GM11168 (cell line): ENCODE data around the gene EFCAB14.
"Not testable (repeated sequence)": the region's sequence is repeated elsewhere in the genome, so short reads cannot be mapped to it uniquely, and the experiment has no call there.

Experiments used
- in situ Hi-C: fragments of 300-500 bp; cut with MboI; formaldehyde crosslinking; loops from one replicate; pipeline ENCODE4 v1.12.0; 2022; ENCODE audit warnings: low sequenced_read_pairs; ENCODE audit not compliant: unreplicated experiment

EFCAB14 gene, protein sequence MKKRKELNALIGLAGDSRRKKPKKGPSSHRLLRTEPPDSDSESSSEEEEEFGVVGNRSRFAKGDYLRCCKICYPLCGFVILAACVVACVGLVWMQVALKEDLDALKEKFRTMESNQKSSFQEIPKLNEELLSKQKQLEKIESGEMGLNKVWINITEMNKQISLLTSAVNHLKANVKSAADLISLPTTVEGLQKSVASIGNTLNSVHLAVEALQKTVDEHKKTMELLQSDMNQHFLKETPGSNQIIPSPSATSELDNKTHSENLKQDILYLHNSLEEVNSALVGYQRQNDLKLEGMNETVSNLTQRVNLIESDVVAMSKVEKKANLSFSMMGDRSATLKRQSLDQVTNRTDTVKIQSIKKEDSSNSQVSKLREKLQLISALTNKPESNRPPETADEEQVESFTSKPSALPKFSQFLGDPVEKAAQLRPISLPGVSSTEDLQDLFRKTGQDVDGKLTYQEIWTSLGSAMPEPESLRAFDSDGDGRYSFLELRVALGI

DNA sequence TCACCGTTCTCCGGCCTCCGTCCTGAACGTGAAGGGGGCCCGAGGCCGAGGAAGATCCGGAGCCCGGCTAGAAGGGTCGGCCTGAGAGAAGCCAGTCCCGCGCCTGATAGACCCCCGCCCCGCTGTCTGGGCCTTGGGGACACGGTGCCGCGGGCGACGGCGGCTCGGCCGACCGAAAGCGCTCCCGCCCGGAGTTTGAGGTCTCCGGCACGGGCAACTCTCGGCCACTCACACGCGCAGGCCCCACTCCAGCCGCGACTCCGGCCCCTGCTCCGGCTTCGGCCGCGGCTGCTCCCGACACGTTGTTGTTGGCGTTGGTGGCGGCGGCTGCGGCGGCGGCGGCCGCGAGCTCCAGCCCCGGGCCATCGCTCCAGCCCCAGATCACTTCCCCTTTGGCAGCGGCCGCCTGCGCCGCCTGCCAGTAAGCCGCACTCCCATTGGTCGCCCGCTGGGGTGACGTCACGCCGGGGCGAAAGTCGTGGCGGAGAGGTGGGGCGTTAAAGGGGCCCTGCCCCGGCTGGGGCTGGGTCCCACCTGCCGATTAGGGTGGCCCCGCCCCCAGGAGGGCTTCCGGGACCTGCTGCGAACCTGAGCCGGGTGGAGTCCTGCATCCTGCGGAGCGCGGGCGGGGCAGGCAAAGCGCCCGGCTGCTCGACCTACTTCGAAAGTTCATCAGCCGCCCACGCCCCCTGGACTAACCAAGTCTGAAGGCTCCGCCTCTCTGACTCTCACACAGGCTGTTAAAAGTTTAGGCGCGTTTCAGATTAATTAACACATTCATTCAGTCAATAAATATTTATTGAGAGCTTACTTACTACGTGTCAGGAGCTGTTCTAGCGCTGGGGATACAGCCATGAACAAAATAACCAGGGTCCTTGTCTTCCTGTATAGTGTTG, at the start of gene EFCAB14:
Gene EFCAB14 (minus strand): TSS at position 388 of the 896 bp plus-strand sequence. CDS start 1,027 bp downstream, outside the sequence.
- in situ Hi-C loops = loop anchor here (10.0 kb wide), 1 partner anchor 104 kb away; the partner anchor contains the start of gene MOB3C

DNA sequence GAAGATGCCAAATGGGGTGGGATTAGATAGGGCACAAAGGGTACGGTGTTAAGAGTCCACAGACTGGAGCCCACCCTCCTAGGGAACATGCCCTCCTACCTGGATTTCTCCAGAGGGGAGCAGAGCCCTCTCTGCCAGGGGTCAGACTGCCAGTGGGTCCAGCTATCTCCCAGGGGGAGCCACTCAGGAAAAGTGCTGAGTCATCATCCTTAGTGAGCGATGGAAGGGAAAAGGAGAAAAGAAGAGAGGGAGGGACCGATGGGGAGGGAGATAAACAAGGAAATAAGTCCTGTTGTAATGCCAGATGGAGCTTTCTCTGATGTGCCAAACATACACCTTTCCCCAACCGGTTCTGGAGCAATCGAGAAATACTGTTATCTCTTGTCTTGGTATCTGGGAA, 49.5 kb upstream of the EFCAB14 start:
- in situ Hi-C loops = no loop called here

DNA sequence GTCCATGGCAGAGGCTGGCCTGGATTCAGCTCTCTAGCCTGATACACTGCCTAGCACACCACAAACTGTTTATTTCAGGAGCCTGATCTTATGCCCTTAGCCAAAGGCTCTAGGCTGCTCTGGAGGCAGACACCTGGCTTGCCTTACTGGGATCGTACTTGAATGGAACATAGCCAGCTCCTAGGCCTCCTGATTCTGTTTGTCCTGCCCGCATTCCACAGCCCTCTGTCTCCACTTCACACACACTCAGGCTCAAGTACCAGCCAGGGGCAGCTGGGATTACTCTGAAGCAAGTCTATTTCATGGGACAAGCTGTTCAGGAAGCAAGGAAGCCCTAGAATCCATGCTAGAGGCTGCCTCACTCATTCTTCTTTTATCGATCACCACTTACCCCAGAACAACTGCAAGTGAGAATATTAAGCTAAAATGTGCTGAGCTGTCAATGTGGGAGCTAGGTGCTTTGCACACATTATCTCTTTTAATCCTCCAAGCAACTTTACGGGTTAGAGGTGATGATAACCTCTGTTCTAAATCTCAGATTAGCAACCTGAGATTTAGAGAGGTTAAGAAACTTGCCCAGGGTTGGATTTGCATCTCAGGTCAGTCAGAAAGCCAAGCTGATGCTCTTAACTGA, 48.9 kb upstream of the EFCAB14 start:
- in situ Hi-C loops = no loop called here

GRCh38 chr1:46764402-46764801, 45.5 kb upstream of the EFCAB14 start:
- in situ Hi-C loops = no loop called here

DNA sequence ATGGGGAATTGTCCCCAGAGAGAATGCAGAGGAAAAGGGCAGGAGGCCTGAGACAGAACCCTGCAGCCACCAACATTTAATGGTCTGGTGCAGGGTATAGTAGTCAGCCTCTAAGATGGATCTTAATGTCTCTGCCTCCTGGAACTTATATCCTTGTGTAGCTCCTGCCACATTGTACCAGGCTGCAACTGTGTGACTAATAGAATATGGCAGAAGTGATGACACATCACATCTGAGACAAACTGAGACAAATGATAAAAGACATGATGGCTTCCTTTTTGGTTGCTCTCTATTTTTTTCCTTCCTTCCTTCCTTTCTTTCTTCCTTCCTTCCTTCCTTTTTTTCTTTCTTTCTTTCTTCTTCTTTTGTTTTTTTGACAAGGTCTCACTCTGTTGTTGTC, 42.8 kb upstream of the EFCAB14 start:
- in situ Hi-C loops = no loop called here

- in situ Hi-C loops = no loop called here
Observed at GRCh38 chr1:46760558-46761166, 41.7 kb upstream of the EFCAB14 start.

GRCh38 chr1:46757956-46758528, 39.1 kb upstream of the EFCAB14 start:
- in situ Hi-C loops = no loop called here

DNA sequence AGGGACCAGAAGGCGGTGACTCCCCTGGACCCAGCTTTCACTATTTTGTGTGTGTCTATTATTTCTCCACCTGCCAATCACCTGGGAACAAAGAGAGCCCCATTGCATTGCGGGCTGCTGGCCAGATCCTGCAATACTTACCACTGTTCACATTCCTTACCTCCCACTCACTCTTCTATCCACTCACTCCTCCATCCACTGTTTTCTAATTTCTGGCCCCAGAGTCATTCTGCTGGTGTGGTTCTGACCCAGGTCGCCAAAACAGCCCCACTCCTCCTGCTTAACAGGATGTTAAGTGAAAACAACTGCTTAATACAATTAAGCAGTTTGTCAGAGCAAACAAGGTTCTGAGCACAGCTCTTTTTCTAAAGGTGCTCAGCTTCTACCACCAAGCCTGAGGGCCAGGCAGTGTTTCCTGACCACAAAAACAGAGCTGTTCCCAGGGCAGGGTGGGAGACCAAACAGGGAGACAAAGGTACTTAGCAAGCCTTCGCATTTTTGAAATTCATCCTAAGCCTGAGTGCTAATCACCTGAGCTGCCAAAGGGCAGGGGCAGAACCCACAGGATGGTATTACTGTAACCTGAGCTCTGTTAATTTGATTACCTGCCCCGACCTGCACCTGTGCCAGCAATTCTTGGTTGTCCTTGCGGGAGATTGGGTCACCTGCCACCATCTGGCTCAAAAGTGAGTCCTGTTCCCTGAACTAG, 38.5 kb upstream of the EFCAB14 start:
- in situ Hi-C loops = no loop called here

- in situ Hi-C loops = no loop called here
Observed at GRCh38 chr1:46755121-46755520, 36.2 kb upstream of the EFCAB14 start.

- in situ Hi-C loops = not testable (repeated sequence)
Observed at GRCh38 chr1:46754707-46755106, 35.8 kb upstream of the EFCAB14 start.

DNA sequence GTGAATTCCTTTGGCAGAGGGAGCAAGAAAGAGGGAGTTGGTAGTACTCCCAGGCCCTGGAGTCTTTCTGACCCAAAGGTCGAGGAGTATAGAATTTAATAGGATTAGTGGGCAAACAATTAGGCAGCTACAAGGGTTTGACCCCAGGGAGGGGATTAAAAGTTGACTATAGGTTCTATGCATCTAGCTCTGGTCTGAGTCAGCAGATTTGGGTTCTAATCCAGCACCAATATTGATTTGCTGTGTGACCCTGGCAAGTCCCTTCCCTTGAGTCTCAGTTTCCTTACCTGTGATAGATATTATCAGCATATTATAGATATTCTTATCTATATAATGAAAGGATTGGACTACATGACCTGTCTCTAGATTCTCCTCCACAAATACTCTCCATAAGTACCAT, 35.1 kb upstream of the EFCAB14 start:
- in situ Hi-C loops = no loop called here

GRCh38 chr1:46749921-46750404, 31.0 kb upstream of the EFCAB14 start:
- in situ Hi-C loops = no loop called here

DNA sequence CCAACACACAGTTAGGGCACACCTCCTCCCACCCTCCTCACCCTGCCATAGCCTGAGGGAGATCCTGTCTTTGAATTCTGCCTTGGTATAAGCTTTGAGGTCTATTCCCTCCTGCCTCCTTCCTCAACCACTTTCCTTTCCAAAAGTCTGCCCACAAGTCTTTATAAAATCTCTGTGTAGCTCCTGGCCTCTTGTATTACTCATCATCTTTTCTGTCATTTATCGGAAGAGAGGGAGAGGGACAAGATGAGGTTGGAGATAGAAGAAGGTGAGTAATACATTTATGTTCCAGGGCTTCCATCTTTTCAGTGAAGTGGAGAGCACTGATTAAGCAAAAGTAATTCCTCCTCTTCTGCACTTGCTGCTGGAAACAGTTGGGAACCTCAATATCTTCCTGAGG, 30.5 kb upstream of the EFCAB14 start:
- in situ Hi-C loops = no loop called here

- in situ Hi-C loops = no loop called here
Observed at GRCh38 chr1:46747683-46748288, 28.9 kb upstream of the EFCAB14 start.

DNA sequence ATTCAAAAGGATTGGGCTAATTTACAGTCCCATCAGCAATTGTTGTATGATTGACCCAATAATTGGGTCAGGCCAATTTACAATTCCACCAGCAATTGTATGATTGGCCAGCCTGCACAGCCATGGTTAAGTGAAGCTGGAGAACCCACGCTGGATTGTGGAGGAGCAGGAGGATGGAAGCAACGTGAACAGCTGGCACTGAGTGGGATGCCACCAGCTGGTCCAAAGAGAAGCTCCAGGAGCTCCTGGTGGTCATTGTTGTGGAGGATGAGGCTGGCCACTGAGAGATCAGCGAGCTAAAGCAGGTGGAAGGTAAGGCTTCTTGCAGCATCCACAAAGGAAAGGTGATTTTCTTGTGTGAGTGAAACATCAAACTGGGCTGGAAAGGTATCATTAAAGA, 23.2 kb upstream of the EFCAB14 start:
- in situ Hi-C loops = no loop called here

DNA sequence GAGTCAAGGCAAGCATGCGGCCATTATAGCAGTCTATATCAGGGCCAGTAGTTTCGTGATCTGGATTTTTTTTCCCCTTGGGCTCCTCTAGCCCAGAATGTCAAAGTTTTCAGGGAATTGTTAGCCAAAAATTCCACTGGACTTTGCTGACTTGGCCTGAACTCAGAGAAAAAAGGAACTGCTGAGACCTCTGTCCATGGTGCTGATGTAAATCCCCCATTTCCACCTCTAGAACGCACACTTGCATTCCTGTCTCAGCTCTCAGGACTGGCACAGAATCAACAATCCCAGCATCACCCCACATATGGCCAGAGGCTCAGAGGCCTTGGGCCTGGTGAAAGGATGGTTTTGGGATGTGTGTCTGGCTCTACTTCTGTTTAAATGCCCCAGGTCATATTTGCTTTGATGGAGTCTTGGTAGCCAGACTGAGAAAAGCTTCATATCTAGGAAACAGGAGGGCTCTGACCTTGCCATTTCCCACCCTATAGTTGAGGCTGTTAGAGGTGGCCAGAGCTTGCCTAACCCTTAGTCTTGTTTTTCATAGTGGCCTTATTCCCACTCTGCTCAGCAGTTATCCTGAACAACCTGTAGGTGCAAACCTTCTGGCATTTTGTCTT, 16.9 kb upstream of the EFCAB14 start:
- in situ Hi-C loops = no loop called here

DNA sequence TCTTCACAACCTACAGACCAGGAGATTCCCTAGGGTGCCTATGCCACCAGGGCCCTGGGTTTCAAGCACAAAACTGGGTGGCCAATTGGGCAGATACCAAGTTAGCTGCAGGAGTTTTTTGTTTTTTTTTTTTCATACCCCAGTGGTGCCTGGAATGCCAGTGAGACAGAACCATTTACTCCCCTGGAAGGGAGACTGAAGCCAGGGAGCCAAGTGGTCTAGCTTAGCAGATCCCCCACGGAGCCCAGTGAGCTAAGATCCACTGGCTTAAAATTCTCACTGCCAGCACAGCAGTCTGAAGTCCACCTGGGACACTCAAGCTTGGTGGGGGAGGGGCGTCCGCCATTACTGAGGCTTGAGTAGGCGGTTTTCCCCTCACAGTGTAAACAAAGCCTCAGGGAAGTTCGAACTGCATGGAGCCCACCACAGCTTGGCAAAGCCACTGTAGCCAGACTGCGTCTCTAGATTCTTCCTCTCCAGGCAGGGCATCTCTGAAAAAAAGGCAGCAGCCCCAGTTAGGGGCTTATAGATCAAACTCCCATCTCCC, 9.5 kb upstream of the EFCAB14 start:
- in situ Hi-C loops = loop anchor here (10.0 kb wide), 1 partner anchor 284 kb away; no protein-coding TSS in a partner anchor

DNA sequence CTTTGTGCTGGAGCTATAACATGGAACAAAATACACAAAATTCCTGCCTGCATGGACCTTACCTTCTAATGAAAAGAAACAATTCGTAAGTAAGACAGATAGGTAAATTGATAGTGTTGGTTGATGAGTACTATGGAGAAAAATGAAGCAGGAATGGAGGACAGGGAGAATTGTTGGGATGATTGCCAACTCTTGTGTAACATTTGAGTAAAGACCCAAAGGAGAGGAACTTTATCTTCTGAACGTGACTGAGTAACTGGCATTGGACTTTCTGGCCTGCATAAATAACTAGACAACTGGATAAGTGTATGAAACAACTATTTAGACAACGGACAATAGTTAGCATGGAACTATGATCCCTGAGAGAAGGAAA, 6.8 kb upstream of the EFCAB14 start:
- in situ Hi-C loops = loop anchor here (10.0 kb wide), 1 partner anchor 281 kb away; no protein-coding TSS in a partner anchor
